Right lobe of liver (tissue), 6 donors: ENCODE measurements around the gene SF3A2. TPM values are rescaled to one million over a fixed set of nuclear protein-coding genes. Genes with fewer than 3 reads are reported as not detected.
A peak's percentile ranks its signal among the peaks of the same experiment; 100 is the strongest.

Experiments used
- ATAC-seq, 4 donors: fragments of 200-7000 bp; cut with Tn5 transposase; one replicate each; pipeline ENCODE4 v1.9.1; 2020; ENCODE audit warnings: mild to moderate bottlenecking in 4 of 4, moderate library complexity in 4 of 4
- DNase-seq, 3 donors: peaks; one replicate each; pipeline ENCODE4 v3.0.0-alpha.2; 2020
- H3K27ac ChIP-seq, 3 donors: fragments of 200-600 bp; one replicate each; pipeline ENCODE4 v1.8.0; 2022
- H3K27me3 ChIP-seq, 2 donors: fragments of 200-600 bp; one replicate each; pipeline ENCODE4 v1.8.0; 2022
- H3K36me3 ChIP-seq, 4 donors: fragments of 200-600 bp; sonication (generic) in 1 of 4; one replicate each; pipeline versions ENCODE4 v1.5.1 to v1.8.0; 2017 to 2022; ENCODE audit warnings: control low read depth in 1 of 4
- H3K4me1 ChIP-seq, 4 donors: fragments of 200-600 bp; sonication (generic) in 1 of 4; one replicate each; pipeline versions ENCODE4 v1.5.1 to v1.8.0; 2017 to 2022; ENCODE audit warnings: control low read depth in 1 of 4
- H3K4me3 ChIP-seq, 3 donors: fragments of 200-600 bp; one replicate each; pipeline ENCODE4 v1.8.0; 2022
- H3K9me3 ChIP-seq, 4 donors: fragments of 200-600 bp; sonication (generic) in 1 of 4; one replicate each; pipeline versions ENCODE4 v1.5.1 to v1.8.0; 2017 to 2022; ENCODE audit warnings: control low read depth in 1 of 4
- POLR2A ChIP-seq: fragments of 450-650 bp; IDR thresholded peaks from one replicate; pipeline ENCODE4 v1.6.1; 2017; ENCODE audit warnings: antibody characterized with exemption, mild to moderate bottlenecking
- WGBS: methylation state at CpG from one replicate; pipeline ENCODE4 v1.1.6; 2018; ENCODE audit warnings: low coverage, low lambda C conversion rate; ENCODE audit not compliant: insufficient coverage; ENCODE audit errors: missing lambda C conversion rate; 5-methylcytosine and 5-hydroxymethylcytosine counted together
- intact Hi-C, 2 donors: fragments of 100-400 bp; cut with DNase I; formaldehyde crosslinking; loops; one replicate each; pipeline versions ENCODE4 v1.11.2 to v1.14.1; 2022
- total RNA-seq, 6 experiments: library from RNA; depleted of rRNA in 2 of 6; stranded (reverse); fragments of >200 nt in 2 of 6; fragmentation: NEBNext Ultra II Directional in 3 of 6; extraction: Animal tissue kit (Norgen Biotek cat#: 25700) in 3 of 6; gene quantifications; one replicate each; pipeline versions ENCODE4 v1.1.0 to v1.2.4, GENCODE V29; 2016 to 2023
- TF ChIP-seq, protein P1 (sequence below), 4 donors: fragments of 200-600 bp in 3 of 4; fragments of 450-650 bp in 1 of 4; IDR thresholded peaks; one replicate each; pipeline versions ENCODE4 v1.5.1 to v1.8.0; 2016 to 2022; ENCODE audit warnings: antibody characterized with exemption in 4 of 4, mild to moderate bottlenecking in 2 of 4
- donor health status: DM: no; HTN: yes; CAD: no.
- donor health status: DM: no; HTN: no; CAD: no.
- donor health status: DM: no; HTN: no; CAD: no.
- donor health status: DM: no; HTN: yes; CAD: no.
- donor health status: DM: no; HTN: yes; CAD: no.

Gene SF3A2
- total RNA-seq, 6 experiments from 2014 or later: 14.0 to 22.1 (median 19.1) TPM

DNA sequence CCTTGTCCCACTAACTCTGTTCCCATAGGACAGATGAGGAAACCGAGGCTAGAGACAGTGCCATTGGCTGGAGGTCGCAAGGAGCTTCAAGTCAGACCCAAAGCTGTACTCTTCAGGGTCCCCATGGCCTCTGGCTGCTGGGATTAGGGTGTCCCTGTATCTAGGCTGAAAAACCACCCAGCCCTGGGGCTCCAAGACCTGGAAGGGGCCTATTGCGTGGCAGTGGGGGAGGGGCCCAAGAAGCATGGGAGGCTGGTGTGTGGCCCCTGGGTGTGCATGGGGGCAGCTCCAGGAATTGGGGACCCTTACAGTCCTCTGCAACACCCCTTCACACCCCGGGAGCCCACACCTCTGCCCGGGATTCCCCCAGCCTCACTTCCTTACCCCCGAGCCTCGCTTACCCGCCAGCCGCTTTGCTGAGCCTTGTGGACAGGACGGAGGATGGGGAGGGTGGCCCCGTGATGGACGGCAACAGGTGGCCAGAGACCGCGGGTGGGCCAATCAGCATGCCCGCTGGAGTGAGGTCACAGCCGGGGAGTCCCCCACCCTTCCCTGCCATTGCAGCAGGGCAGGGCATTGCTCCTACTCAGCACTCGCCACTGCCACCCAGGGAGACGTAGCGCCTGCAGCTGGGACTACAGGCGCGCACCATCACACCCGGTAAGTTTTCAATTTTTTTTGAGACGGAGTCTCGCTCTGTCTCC, 19.5 kb downstream of the SF3A2 start, which contains the start of gene JSRP1:
Gene JSRP1, minus strand, starts transcription at position 436 of the 704 bp plus-strand sequence. CDS start 1,103 bp downstream, outside the sequence.
- TF ChIP-seq, protein P1, sequence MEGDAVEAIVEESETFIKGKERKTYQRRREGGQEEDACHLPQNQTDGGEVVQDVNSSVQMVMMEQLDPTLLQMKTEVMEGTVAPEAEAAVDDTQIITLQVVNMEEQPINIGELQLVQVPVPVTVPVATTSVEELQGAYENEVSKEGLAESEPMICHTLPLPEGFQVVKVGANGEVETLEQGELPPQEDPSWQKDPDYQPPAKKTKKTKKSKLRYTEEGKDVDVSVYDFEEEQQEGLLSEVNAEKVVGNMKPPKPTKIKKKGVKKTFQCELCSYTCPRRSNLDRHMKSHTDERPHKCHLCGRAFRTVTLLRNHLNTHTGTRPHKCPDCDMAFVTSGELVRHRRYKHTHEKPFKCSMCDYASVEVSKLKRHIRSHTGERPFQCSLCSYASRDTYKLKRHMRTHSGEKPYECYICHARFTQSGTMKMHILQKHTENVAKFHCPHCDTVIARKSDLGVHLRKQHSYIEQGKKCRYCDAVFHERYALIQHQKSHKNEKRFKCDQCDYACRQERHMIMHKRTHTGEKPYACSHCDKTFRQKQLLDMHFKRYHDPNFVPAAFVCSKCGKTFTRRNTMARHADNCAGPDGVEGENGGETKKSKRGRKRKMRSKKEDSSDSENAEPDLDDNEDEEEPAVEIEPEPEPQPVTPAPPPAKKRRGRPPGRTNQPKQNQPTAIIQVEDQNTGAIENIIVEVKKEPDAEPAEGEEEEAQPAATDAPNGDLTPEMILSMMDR (IDR thresholded peaks at IDR 0.05): no peak
- no peak for TF ChIP-seq POLR2A
- DNase-seq (no peak), ATAC-seq (no peak)
- Histone ChIP-seq H3K4me3 (no peak within 1 kb of the TSS), H3K27ac (no peak within 1 kb of the TSS), H3K4me1 (peaks cover 0 to 19% (median 0%) of the 10 kb centered on the region in 4 donors), H3K27me3 (peaks cover 7 to 16% of the 10 kb centered on the region in 2 donors), H3K36me3 (no peaks in the 10 kb centered on the region), H3K9me3 (no peaks in the 10 kb centered on the region)
- 53% methylated on average over 5 of the region's 24 CpGs for WGBS
- intact Hi-C loops: no loop called here

DNA sequence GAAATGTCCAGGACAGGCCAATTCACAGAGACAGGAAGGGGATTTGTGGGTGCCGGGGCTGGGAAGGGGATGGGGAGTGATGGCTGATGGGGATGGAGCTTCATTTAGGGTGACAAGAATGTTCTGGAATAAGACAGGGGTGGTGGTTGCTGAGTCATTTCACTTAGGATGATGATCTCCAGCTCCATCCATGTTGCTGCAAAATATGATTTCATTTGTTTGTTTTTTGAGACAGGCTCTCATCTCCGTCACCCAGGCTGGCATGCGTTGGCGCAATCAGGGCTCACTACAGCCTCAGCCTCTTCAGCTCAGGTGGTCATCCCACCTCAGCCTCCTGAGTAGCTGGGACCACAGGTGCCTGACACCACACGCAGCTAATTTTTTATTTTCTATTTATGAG, 22.7 kb downstream of the SF3A2 start:
- Histone ChIP-seq H3K27ac (no peak overlapping the region), H3K36me3 (no peaks in the 10 kb centered on the region), H3K4me1 (no peaks in the 10 kb centered on the region), H3K4me3 (no peak overlapping the region), H3K9me3 (no peaks in the 10 kb centered on the region), H3K27me3 (no peaks in the 10 kb centered on the region)
- 80% methylated on average over 4 of the region's 5 CpGs for WGBS
- ATAC-seq (no peak), DNase-seq (no peak)
- TF ChIP-seq, protein P1 (IDR thresholded peaks at IDR 0.05): no peak
- no peak for TF ChIP-seq POLR2A
- intact Hi-C loops: no loop called here

DNA sequence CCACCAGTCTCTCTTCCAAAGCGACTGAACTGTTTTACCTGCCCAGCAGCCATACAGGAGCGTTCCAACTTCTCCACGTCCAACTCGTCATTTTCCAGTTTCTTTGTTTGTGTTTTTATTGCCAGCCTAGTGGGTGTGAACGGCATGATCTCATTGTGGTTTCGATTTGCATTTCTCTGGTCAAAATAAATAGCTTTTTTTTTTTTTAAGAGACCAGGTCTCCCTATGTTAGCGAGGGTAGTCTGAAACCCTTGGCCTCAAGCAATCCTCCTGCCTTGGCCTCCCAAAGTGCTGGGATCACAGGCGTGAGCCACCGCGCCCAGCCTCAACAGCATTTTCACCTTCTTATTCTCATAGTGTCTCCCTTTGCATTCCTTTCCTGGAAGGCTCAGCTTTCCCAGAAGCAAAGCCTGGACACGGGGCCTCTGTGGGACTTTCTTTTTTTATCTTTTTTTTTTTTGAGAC, 23.7 kb downstream of the SF3A2 start:
- no peak for ATAC-seq
- Histone ChIP-seq H3K9me3 (no peaks in the 10 kb centered on the region), H3K4me1 (no peaks in the 10 kb centered on the region), H3K27ac (no peak overlapping the region), H3K27me3 (no peaks in the 10 kb centered on the region), H3K36me3 (no peaks in the 10 kb centered on the region), H3K4me3 (no peak overlapping the region)
- 69% methylated on average over 11 of the region's 11 CpGs for WGBS
- intact Hi-C loops: no loop called here
- no peak for DNase-seq
- TF ChIP-seq, protein P1 (IDR thresholded peaks at IDR 0.05): no peak
- TF ChIP-seq POLR2A: no peak

- TF ChIP-seq POLR2A: no peak
- TF ChIP-seq, protein P1 (IDR thresholded peaks at IDR 0.05): peak; percentile 38 to 61 (median 52)
- H3K9me3 ChIP-seq: no peaks in the 10 kb centered on the region
- DNase-seq: no peak
- no peak overlapping the region for H3K4me3 ChIP-seq
- H3K27ac ChIP-seq: no peak overlapping the region
- H3K36me3 ChIP-seq: no peaks in the 10 kb centered on the region
- WGBS: 7% methylated on average over 2 of the region's 7 CpGs
- no peak for ATAC-seq
- intact Hi-C loops: no loop called here
- H3K4me1 ChIP-seq: no peaks in the 10 kb centered on the region
- no peaks in the 10 kb centered on the region for H3K27me3 ChIP-seq
Measured at GRCh38 chr19:2261438-2262172, 25.0 kb downstream of the SF3A2 start.
